ENCODE measurements around the gene GOLIM4.
"Not testable (repeated sequence)": the region's sequence is repeated elsewhere in the genome, so short reads cannot be mapped to it uniquely, and the experiment has no call there.

GOLIM4 gene, protein sequence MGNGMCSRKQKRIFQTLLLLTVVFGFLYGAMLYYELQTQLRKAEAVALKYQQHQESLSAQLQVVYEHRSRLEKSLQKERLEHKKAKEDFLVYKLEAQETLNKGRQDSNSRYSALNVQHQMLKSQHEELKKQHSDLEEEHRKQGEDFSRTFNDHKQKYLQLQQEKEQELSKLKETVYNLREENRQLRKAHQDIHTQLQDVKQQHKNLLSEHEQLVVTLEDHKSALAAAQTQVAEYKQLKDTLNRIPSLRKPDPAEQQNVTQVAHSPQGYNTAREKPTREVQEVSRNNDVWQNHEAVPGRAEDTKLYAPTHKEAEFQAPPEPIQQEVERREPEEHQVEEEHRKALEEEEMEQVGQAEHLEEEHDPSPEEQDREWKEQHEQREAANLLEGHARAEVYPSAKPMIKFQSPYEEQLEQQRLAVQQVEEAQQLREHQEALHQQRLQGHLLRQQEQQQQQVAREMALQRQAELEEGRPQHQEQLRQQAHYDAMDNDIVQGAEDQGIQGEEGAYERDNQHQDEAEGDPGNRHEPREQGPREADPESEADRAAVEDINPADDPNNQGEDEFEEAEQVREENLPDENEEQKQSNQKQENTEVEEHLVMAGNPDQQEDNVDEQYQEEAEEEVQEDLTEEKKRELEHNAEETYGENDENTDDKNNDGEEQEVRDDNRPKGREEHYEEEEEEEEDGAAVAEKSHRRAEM

DNA sequence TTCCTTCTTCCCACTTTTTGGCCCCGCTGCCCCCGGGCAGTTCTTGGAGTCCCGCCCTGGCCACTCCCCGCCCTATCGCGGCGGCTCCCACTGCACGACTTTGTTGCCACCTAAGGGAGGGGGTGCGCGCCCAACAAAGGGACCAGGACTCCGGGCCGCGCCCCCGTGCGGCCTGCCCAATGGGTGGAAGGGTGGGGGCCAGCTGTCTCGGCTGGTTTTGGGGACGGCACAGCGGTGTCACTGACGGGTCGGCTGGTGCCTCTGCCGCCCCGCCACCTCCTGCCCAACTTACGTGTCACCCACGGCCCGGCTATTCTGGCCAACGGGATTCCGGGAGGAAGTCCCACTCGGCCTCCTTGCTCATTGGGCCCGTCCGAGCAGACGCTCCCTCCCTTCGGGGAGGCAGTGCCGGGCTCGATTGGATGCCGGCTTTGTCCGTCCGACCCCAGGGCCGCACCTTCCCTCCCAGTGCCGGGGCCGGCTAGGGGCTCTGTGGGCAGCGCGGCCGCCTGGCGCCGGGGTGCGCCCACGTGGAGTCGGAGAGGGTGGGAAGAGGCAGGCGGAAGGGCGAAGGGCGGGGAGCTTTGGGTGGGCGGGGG is at the start of gene GOLIM4:
GOLIM4 (minus strand) TSS at position 314 of the 599 bp plus-strand sequence. CDS start 639 bp downstream, outside the sequence.
- peak; percentile 98 for DNase-seq (ENCODE audit: low read depth)

DNA sequence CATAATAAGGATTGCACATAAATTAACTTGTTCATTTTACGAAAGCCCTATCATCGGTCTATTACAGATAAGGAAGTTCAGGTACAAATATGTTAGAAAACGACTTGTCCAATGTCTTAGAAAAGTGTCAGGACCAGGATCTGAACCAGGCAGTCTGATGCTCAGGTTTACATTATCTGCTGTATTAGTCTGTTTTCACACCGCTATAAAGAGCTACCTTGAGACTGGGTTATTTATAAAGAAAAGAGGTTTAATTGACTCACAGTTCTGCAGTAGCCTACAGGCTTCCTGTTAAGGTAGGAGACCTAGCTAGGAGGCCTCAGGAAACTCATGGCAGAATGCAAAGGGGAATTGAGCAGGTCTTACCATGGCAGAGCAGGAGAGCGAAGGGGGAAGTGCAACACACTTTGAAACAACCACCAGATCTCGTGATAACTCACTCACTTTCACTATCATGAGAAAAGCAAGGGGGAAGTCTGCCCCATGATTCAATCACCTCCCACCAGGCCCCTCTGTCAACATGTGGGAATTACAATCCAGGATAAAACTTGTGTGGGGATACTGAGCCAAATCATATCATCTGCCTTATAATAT is 45.8 kb upstream of the GOLIM4 start:
- DNase-seq (ENCODE audit: low read depth) = no peak

DNA sequence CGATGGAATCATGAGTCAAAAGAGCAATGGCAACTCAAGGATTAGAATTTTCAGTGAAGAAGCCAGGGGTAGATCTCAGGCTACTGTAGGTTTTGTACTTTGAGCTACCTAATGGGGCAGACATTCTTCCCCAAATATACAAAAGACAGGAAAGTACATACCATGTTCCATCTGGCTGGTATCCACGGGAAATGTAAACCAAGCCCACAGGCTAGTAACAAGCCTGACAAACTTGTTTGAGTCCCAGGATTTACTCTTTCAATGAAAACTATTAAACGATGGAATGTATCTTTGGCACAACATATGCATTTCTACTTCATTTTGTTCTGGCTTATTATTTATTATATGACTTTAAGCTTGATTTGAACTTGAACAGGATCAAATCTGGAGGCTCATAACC is 44.2 kb upstream of the GOLIM4 start:
- DNase-seq (ENCODE audit: low read depth) = no peak

DNA sequence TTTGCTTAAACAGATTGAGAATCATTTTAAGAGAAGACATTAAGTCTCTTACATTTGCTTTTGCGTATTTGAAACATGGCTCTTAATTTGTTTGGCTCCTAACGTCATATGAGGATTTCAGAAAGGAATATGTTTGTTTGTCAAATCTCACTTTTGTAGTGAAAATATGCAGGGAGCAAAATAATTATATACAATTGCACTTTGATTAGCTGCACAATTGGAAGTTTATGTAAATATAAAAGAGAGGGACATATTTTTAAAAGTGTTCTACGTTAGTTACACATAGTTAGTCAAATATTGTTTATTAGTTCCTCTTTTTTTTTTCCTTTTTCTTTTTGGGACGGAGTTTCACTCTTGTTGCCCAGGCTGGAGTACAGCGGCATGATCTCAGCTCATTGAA is 42.7 kb upstream of the GOLIM4 start:
- no peak for DNase-seq (ENCODE audit: low read depth)

DNA sequence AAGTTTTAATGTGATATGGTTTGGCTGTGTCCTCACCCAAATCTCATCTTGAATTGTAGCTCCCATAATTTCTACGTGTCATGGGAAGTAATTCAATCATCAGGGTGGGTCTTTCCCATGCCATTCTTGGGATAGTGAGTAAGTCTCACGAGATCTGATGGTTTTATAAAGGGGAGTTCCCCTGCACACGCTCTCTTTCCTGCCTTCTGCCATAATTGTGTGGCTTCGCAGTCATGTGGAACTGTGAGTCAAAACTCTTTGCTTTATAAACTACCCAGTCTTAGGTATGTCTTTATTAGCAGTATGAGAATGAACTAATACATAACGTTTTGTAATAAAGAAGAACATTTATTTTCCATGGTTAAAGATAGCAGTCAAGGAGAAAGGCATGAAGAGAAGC is 39.2 kb upstream of the GOLIM4 start:
- no peak for DNase-seq (ENCODE audit: low read depth)

DNA sequence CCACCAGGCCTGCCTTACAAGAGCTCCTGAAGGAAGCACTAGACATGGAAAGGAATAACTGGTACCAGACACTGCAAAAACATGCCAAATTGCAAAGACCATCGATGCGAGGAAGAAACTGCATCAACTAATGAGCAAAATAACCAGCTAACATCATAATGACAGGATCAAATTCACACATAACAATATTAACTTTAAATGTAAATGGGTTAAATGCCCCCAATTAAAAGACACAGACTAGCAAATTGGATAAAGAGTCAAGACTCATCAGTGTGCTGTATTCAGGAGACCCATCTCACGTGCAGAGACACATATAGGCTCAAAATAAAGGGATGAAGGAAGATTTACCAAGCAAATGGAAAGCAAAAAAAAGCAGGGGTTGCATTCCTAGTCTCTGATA is 34.5 kb upstream of the GOLIM4 start:
- not testable (repeated sequence) for DNase-seq (ENCODE audit: low read depth)

DNA sequence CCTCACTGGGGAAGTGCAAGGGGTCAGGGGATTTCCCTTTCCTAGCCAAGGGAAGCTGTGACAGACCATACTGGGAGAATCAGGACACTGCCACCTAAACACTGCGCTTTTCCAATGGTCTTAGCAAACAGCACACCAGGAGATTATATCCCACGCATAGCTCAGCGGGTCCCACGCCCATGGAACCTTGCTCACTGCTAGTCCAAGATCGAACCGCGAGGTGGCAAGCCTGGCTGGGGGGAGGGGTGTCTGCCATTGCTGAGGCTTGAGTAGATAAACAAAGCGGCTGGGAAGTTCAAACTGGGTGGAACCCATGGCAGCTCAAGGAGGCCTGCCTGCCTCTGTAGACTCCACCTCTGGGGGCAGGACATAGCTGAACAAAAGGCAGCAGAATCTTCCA is 32.7 kb upstream of the GOLIM4 start:
- not testable (repeated sequence) for DNase-seq (ENCODE audit: low read depth)

DNA sequence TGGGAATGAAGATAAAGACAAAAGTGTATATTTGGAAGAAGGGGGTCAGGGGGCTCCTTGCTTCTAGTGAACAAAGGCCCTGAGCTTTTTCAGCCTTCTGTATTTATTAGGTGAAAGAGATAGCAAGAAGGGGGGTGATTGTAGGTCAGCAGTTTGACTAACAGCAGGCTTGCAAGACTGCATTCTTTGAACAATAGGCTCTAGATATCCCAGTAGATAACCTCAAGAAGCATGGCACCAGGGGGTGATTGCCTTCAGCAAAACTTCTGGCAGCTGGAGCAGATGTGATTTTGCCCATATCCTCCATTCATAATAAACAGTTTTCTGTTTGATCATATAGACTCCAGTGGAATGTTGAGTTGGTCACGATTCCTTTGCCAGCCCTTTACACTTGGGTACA is 31.7 kb upstream of the GOLIM4 start:
- DNase-seq (ENCODE audit: low read depth) = no peak

DNA sequence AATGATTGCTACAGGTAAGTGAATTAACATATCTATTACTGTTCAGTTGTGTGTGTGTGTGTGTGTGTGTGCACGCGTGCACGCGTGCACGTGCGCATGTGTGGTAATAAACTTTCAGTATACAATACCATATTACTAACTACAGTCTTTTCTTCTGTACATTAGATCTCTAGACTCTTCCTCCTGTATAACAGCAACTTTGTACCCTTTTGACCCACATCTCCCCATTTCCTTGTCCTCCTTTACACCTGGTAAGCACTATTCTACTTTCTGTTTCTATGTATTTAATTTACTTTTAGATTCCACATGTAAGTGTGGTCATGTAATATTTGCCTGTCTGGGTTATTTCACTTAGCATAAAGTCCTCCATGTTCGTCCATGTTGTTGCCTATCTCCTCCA is 29.1 kb upstream of the GOLIM4 start:
- DNase-seq (ENCODE audit: low read depth) = no peak

DNA sequence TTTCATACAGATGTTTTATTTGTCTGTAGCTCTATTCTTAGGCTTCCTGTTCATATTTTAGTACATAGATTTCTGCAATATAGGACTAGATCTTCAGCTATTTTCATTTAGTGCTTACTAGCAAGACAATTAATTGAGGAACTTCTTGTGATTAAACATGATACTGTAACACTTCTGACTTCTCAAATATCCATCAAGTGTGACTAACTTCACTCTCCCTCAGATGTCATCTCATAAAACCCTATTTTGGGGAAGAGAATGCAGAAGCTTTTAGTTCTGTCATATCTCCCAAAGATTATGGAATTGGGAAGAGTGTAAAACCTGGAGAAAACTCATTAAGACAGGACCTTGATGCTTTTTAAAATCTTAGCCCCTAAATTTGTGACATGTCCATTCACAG is 28.6 kb upstream of the GOLIM4 start:
- DNase-seq (ENCODE audit: low read depth) = no peak

DNA sequence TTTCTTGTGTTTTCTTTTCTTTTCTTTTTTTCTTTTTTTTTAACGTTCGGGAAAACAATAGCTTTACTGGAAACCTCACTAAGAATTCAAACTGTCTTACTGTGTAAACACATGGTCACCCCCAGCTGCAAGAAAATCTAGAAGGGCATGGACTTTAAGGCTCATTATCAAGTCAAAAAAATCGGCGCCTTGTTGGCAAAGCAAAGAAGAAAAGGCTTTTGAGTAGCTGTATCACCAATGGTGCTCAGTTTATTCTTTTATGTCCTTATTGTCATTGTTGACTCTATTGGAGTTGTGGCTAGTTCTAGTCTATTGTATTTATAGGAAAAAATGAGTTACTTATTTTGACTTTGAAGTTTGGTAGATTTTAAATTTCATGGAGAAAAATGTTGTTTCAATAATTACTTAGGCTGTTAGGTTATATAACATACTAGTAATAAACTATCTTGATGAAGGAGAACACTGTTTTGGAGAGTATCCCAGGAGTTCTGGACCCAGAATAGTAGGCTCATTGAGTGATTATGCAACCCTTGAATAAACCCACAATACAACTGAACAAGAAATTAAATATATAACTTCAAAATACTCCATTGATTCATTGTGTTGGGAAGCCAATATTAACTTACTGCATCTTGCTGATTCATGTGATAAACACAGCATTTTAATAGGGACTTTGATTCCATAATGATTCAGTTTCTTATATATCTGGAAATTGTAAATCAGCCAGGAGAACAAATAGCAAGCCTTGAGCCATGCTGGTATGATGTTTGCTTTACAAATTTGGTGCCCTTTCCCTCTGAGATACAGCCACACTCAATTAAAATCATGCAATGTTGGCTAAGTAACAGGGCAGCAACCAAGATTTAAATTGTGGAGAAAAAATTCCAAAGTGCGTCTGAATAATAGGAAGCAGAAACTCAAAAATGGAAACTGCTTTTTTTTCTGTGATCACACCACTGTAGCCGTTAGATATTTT is 27.8 kb upstream of the GOLIM4 start:
- no peak for DNase-seq (ENCODE audit: low read depth)

DNA sequence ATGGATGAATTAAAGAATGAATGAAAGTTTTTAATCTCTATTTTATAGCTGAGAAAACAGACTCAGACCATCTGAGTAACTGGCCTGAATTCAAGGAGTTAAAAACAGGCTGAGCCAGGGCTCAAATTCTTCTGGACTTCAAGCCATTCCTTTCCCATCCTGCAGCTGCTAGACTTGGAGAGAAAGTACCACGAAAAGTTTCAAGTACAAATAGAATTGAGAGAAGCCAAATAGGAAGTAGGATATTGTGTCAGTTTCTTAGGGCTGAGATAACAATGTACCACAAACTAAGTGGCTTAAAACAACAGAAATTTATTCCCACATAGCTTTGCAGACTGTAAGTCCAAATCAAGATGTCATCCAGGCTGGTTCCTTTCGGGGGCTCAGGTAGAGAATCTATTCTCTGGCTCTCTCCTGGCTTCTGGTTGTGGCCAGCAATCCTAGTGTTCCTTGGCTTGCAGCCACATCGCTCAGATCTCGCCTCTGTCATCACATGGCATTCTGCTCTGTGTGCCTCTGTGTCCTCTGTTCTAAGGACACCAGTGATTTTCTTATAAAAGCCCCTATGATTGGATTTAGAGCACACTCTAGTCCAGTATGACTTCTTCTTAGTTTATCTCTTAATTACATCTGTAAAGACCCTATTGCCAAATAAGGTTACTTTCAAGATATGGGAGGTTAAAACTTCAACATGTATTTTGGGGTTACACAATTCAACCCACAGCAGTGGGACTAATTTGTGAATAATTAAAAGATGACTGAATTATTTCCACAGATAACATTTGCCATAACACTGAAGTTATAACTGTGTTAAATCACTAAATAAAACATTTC is 25.7 kb upstream of the GOLIM4 start:
- DNase-seq (ENCODE audit: low read depth) = no peak

DNA sequence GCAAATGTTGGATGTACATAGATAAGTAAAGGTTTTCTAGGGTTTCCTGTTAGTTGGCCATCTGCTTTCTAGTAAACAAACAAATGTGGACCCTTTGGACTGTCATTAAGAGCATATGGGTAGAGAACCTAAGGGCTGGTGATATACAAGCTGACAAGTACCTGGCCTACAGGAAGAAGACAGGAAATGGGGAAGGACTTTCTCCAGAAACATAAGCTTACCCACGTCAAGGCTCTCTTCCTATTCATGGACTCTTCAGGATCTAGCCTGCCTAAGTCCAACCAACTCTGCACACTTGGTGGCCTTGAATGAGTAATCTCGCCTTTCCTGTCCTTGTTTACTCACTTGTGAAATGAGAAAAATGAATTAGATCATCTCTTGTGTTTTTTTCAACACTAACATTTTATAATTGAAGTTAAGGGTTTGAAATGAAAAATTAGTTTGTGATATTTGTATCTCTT is 22.2 kb upstream of the GOLIM4 start:
- DNase-seq (ENCODE audit: low read depth) = peak; percentile 40

DNA sequence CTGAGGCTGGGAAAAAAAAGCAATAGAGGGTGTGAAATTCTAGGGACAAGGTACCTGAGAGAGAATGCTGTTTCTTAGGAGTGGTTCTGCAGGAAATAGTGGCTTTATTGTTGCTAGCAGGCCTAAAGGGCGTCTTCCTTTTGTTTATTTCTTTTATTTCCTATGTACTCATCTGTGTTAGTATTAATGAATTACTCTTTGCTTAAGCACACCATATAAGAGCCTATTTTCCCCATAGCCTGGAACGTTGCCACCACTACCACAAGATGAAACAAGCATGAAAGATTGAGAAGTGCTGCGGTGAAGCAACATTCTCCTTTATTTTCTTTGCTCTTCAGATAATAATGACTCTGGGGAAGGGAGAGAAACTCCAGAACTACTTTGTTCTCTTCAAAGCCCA is 21.3 kb upstream of the GOLIM4 start:
- peak; percentile 49 for DNase-seq (ENCODE audit: low read depth)

DNA sequence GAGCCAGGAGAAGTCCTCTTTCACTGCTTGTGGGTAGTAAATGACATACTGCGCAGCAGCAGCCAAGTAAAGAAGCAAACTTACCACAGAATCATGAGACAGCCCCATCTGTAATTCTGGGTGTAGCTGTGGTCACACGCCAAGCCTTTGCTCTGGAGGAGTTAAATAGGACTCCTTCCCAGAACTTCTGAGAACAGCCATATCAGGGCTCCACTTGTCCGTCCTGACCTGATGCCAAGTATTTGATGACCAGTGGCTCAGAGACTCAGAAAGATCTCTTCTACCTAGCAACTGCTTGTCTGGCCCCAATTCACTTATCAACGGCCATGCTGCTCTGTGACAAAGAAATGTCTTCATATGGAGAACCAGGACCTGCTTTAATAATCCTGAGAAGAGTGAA is 20.6 kb upstream of the GOLIM4 start:
- DNase-seq (ENCODE audit: low read depth) = no peak

DNA sequence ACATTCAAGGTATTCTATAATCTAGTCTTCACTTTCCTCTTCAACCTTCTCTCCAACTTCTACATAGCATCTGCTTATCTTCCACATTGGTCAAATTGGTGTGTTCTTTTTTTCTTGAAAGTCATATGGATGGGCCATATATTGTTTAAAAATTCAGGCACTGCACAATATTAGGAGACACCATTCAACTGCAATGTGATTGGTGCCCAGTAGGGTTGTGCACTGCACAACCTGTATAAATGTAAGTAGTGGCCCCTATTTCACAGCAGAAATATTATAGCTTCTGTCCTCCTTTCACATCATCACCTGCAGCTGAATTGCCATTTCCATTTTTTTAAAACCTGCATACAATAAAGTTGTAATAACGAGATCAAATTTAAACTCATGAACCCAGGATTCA is 18.1 kb upstream of the GOLIM4 start:
- no peak for DNase-seq (ENCODE audit: low read depth)

DNA sequence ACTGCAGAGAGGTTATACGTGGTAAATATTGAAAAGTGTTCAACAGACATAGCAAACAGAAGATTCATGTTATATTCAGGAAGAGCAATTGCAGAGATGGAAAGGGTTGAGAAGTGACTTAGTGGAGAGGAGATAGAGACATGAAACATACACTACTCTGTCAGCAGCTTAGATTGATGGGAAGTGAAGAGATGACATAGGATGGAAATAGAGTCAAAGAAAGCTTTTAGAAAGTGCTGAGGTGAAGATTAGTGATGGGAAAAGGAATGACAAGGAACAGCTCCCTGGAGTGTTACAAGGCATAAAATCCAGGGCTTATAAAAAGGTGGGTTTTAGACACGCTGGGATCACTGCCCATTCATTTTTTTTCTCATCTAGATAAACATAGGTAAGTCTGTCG is 17.2 kb upstream of the GOLIM4 start:
- no peak for DNase-seq (ENCODE audit: low read depth)

DNA sequence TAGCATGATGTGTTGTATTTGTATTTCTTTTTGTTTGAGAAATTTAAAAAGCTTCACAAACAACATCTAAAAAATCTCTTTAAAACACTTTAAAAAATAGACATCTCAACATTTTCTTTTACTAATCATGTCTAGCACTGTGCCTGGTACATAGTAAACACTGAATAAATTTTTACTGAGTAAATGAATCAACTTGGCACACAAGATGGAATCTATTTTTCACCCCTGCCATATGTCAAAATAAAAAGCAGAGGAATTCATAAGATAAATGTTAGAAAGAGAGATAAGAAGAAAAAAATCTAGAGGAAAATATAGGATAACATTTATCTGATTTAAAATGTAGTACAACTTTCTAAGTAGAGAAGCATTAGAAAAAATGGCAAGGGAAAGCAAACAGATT is 8.6 kb upstream of the GOLIM4 start:
- no peak for DNase-seq (ENCODE audit: low read depth)

DNA sequence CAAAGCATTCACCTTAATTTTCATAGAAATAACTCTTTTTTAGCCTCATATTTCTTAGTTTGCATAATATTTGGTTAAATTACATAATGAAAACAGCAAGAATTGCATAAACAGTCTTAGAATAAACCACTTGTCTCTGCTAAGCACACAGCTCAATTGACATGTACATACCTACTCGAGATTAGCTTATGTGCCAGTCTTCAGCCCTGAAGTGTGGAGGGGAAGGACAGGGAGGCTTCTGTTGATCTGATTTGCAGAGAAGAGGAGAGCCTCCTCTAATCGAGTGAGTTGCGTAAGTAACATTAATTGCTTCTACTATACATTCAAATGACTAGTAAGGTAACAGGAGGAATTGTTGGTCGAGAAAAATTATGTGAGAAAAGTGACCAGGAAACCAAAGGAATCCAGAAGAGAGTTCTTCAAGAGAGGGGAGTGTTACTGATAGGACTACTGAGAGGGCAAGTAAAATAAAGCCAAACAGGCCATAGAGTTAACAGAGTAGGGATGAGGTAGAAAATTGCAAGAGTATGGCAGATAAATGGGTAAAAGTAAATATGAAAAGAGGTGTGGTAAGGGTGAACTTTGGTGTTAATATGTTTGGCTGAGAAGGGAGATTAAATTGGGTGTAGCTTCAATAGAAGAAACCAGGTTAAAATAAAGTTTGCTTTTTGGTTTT is 7.1 kb upstream of the GOLIM4 start:
- no peak for DNase-seq (ENCODE audit: low read depth)

Measured in EH (cell line).